Measurements from ENCODE around the gene RNF130.

- TF ChIP-seq POLR2A (IDR thresholded peaks at IDR 0.05) (no peak), CTCF (IDR thresholded peaks at IDR 0.05) (no peak)
Measured at GRCh38 chr5:180112181-180112861, 40.8 kb upstream of the RNF130 start.
